K562 treated with DMSO at 1 percent for 12 hours (cell line): ENCODE data around the gene AGTPBP1. TPM values are rescaled to one million over a fixed set of nuclear protein-coding genes. Genes with fewer than 3 reads are reported as not detected.

Source experiments
- total RNA-seq: library from RNA; unstranded; fragments of 300-600 nt; gene quantifications from 2 replicates; pipeline ENCODE4 v1.2.3, GENCODE V29; 2022; ENCODE audit not compliant: insufficient read depth

Gene AGTPBP1
- total RNA-seq, result 2.2 and 5.2 TPM in 2 replicates

GRCh38 chr9:85741875-85742596 lies at the start of gene AGTPBP1:
TSS of gene AGTPBP1 (minus strand) at chr9:85741954. CDS start at chr9:85712533, 29,421 bp downstream.

Other genes with a start within 250 kb of the AGTPBP1 start
- gene NAA35, start 199.2 kb upstream of the AGTPBP1 start, total RNA-seq, result 6.5 and 20.0 TPM in 2 replicates